Measurements from ENCODE around the gene NRCAM.

NRCAM gene

GRCh38 chr7:108299251-108299973 is 156.8 kb downstream of the NRCAM start:
- H3K9me3 ChIP-seq (ENCODE audit: control insufficient read depth in 1 of 2, low read length in 2 of 2), result no peaks in the 10 kb centered on the region
- no peak overlapping the region for H3K4me3 ChIP-seq (ENCODE audit: low read depth in 1 of 2, low read length in 2 of 2)
- no peaks in the 10 kb centered on the region for H3K36me3 ChIP-seq (ENCODE audit: control insufficient read depth in 1 of 2, insufficient read depth in 2 of 2, low read length in 2 of 2)
- no peaks in the 10 kb centered on the region for H3K4me1 ChIP-seq (ENCODE audit: control insufficient read depth in 1 of 2, insufficient read depth in 2 of 2, low read length in 2 of 2)
- no peaks in the 10 kb centered on the region for H3K27me3 ChIP-seq (ENCODE audit: low read depth, low read length)
- H3K27ac ChIP-seq (ENCODE audit: low read length), result no peak overlapping the region

DNA sequence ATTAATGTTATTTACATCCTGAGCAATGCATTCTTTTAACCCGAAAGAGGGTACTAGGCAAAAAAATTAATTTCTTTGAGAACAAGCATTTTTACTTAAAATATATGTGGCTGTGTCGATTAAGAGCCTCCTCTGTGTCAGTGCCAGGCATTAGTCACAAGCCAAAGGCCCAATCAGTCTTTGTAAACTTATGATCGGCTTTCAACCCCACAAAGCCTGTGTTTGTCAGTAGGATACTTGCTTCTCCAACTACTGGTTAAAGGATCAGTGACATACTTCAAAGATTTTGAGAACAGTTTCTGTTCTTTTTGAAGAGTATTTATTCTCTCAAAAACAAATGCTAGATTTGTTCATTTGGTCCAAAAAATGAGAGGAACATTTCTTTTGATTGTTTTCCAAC is 159.3 kb downstream of the NRCAM start:
- Histone ChIP-seq H3K4me1 (ENCODE audit: control insufficient read depth in 1 of 2, insufficient read depth in 2 of 2, low read length in 2 of 2) (no peaks in the 10 kb centered on the region), H3K36me3 (ENCODE audit: control insufficient read depth in 1 of 2, insufficient read depth in 2 of 2, low read length in 2 of 2) (no peaks in the 10 kb centered on the region), H3K27ac (ENCODE audit: low read length) (no peak overlapping the region), H3K27me3 (ENCODE audit: low read depth, low read length) (no peaks in the 10 kb centered on the region), H3K4me3 (ENCODE audit: low read depth in 1 of 2, low read length in 2 of 2) (no peak overlapping the region), H3K9me3 (ENCODE audit: control insufficient read depth in 1 of 2, low read length in 2 of 2) (no peaks in the 10 kb centered on the region)

GRCh38 chr7:108294595-108294994 is 161.6 kb downstream of the NRCAM start:
- Histone ChIP-seq H3K9me3 (ENCODE audit: control insufficient read depth in 1 of 2, low read length in 2 of 2) (no peaks in the 10 kb centered on the region), H3K27me3 (ENCODE audit: low read depth, low read length) (no peaks in the 10 kb centered on the region), H3K36me3 (ENCODE audit: control insufficient read depth in 1 of 2, insufficient read depth in 2 of 2, low read length in 2 of 2) (no peaks in the 10 kb centered on the region), H3K4me3 (ENCODE audit: low read depth in 1 of 2, low read length in 2 of 2) (no peak overlapping the region), H3K4me1 (ENCODE audit: control insufficient read depth in 1 of 2, insufficient read depth in 2 of 2, low read length in 2 of 2) (no peaks in the 10 kb centered on the region), H3K27ac (ENCODE audit: low read length) (no peak overlapping the region)

GRCh38 chr7:108293149-108293612 is 163.1 kb downstream of the NRCAM start:
- H3K4me3 ChIP-seq (ENCODE audit: low read depth in 1 of 2, low read length in 2 of 2), result no peak overlapping the region
- H3K27ac ChIP-seq (ENCODE audit: low read length), result no peak overlapping the region
- no peaks in the 10 kb centered on the region for H3K27me3 ChIP-seq (ENCODE audit: low read depth, low read length)
- H3K9me3 ChIP-seq (ENCODE audit: control insufficient read depth in 1 of 2, low read length in 2 of 2), result no peaks in the 10 kb centered on the region
- H3K4me1 ChIP-seq (ENCODE audit: control insufficient read depth in 1 of 2, insufficient read depth in 2 of 2, low read length in 2 of 2), result no peaks in the 10 kb centered on the region
- H3K36me3 ChIP-seq (ENCODE audit: control insufficient read depth in 1 of 2, insufficient read depth in 2 of 2, low read length in 2 of 2), result no peaks in the 10 kb centered on the region

DNA sequence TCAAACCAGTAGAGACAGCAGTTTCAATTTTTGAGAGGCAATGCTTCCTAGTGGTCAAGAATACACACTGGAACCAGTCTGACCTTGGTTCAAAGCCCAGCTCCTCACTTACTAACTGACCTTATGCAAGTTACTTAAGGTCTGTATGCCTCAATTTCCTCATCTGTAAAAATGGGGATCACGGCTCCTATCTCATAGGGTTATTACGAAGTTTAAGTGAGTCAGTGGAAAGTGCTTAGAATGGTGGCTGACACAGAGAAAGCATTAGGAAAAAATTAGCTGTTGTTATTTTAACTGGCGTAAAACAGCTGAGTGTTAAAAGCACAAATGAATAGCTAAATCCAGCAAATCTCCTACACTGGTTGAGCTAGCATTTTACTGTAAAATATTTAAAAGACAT is 163.7 kb downstream of the NRCAM start:
- H3K27ac ChIP-seq (ENCODE audit: low read length), result no peak overlapping the region

DNA sequence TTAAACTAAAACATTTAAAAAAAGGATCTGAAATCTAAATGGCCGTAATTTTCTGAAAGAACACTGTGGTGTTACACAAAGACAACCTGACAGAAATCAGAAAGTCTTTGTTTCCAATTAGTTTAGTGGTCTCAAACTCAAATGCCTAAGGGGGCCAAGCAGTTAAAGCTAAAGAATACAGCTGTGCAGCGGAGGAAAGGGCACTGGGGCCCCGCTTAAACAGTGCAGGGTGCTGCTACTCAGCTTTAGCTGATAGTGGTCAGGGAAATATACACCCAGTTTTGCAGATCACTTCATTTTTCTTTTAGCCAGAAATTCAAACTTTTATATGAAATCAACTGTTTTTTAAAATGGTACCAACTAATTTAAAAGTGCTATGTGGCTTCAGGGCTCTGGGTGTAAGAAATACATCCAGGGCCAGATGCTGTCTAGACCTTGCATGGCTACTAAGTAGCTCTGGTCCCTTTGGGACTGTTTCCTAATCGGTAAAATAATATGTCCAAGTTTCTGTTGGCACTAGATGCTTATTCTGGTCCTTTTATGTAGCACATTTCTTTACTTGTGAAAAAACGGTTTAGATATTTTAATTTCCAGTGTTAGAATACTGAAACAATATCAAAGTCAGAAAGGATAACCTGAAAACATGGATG is 164.3 kb downstream of the NRCAM start:
- H3K27ac ChIP-seq (ENCODE audit: low read length), result no peak overlapping the region
- H3K27me3 ChIP-seq (ENCODE audit: low read depth, low read length), result no peaks in the 10 kb centered on the region
- no peaks in the 10 kb centered on the region for H3K9me3 ChIP-seq (ENCODE audit: control insufficient read depth in 1 of 2, low read length in 2 of 2)
- H3K4me3 ChIP-seq (ENCODE audit: low read depth in 1 of 2, low read length in 2 of 2), result no peak overlapping the region
- no peaks in the 10 kb centered on the region for H3K36me3 ChIP-seq (ENCODE audit: control insufficient read depth in 1 of 2, insufficient read depth in 2 of 2, low read length in 2 of 2)
- no peaks in the 10 kb centered on the region for H3K4me1 ChIP-seq (ENCODE audit: control insufficient read depth in 1 of 2, insufficient read depth in 2 of 2, low read length in 2 of 2)

More for the DNA sequence above, 163.7 kb downstream of the NRCAM start:
- no peaks in the 10 kb centered on the region for H3K27me3 ChIP-seq (ENCODE audit: low read depth, low read length)
- H3K4me1 ChIP-seq (ENCODE audit: control insufficient read depth in 1 of 2, insufficient read depth in 2 of 2, low read length in 2 of 2), result no peaks in the 10 kb centered on the region
- H3K36me3 ChIP-seq (ENCODE audit: control insufficient read depth in 1 of 2, insufficient read depth in 2 of 2, low read length in 2 of 2), result no peaks in the 10 kb centered on the region
- no peaks in the 10 kb centered on the region for H3K9me3 ChIP-seq (ENCODE audit: control insufficient read depth in 1 of 2, low read length in 2 of 2)
- no peak overlapping the region for H3K4me3 ChIP-seq (ENCODE audit: low read depth in 1 of 2, low read length in 2 of 2)

- H3K4me1 ChIP-seq (ENCODE audit: control insufficient read depth in 1 of 2, insufficient read depth in 2 of 2, low read length in 2 of 2), result no peaks in the 10 kb centered on the region
- no peaks in the 10 kb centered on the region for H3K36me3 ChIP-seq (ENCODE audit: control insufficient read depth in 1 of 2, insufficient read depth in 2 of 2, low read length in 2 of 2)
- no peaks in the 10 kb centered on the region for H3K27me3 ChIP-seq (ENCODE audit: low read depth, low read length)
These were observed 165.1 kb downstream of the NRCAM start for GRCh38 chr7:108291152-108291508.

DNA sequence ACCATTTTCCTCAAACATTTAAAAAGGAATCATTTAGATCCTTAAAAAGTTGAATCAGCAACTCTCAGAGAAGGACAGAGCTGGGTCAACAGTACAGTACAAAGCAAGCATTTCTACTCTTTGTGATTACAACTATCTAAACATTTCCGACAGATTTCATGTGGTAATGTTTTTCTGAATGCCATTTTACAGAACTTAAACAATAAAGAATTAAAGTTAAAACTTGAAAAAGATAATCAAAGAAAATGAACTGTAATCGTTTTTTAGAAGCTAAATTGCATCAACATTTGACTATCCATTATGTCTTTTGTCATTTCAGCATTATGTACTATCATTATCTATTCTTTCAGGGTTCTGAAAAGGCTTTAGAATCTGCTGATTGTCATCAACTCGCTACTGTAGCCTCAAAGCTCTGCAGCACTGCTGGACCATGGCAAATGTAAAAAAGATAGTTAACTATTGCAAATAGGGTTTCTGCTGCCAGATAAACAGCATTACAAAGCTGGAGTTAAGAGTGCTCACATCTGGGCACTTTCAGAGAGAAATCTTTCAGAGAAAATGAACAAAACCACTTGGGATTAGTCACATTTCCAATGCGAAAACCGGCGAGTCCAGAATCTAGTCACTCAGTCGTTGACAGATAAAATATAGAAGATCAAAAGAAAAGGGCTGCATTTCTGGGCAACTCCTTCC is 165.6 kb downstream of the NRCAM start:
- Histone ChIP-seq H3K4me1 (ENCODE audit: control insufficient read depth in 1 of 2, insufficient read depth in 2 of 2, low read length in 2 of 2) (no peaks in the 10 kb centered on the region), H3K9me3 (ENCODE audit: control insufficient read depth in 1 of 2, low read length in 2 of 2) (no peaks in the 10 kb centered on the region), H3K27me3 (ENCODE audit: low read depth, low read length) (no peaks in the 10 kb centered on the region), H3K36me3 (ENCODE audit: control insufficient read depth in 1 of 2, insufficient read depth in 2 of 2, low read length in 2 of 2) (no peaks in the 10 kb centered on the region), H3K27ac (ENCODE audit: low read length) (no peak overlapping the region), H3K4me3 (ENCODE audit: low read depth in 1 of 2, low read length in 2 of 2) (no peak overlapping the region)

More at GRCh38 chr7:108291152-108291508, 165.1 kb downstream of the NRCAM start:
- Histone ChIP-seq H3K27ac (ENCODE audit: low read length) (no peak overlapping the region), H3K9me3 (ENCODE audit: control insufficient read depth in 1 of 2, low read length in 2 of 2) (no peaks in the 10 kb centered on the region), H3K4me3 (ENCODE audit: low read depth in 1 of 2, low read length in 2 of 2) (no peak overlapping the region)

GRCh38 chr7:108289852-108290251 is 166.4 kb downstream of the NRCAM start:
- H3K4me3 ChIP-seq (ENCODE audit: low read depth in 1 of 2, low read length in 2 of 2), result no peak overlapping the region
- H3K27ac ChIP-seq (ENCODE audit: low read length), result no peak overlapping the region
- no peaks in the 10 kb centered on the region for H3K36me3 ChIP-seq (ENCODE audit: control insufficient read depth in 1 of 2, insufficient read depth in 2 of 2, low read length in 2 of 2)

GRCh38 chr7:108287857-108288256 is 168.4 kb downstream of the NRCAM start:
- H3K9me3 ChIP-seq (ENCODE audit: control insufficient read depth in 1 of 2, low read length in 2 of 2), result no peaks in the 10 kb centered on the region
- no peaks in the 10 kb centered on the region for H3K4me1 ChIP-seq (ENCODE audit: control insufficient read depth in 1 of 2, insufficient read depth in 2 of 2, low read length in 2 of 2)
- H3K27ac ChIP-seq (ENCODE audit: low read length), result no peak overlapping the region
- no peaks in the 10 kb centered on the region for H3K36me3 ChIP-seq (ENCODE audit: control insufficient read depth in 1 of 2, insufficient read depth in 2 of 2, low read length in 2 of 2)
- no peaks in the 10 kb centered on the region for H3K27me3 ChIP-seq (ENCODE audit: low read depth, low read length)
- no peak overlapping the region for H3K4me3 ChIP-seq (ENCODE audit: low read depth in 1 of 2, low read length in 2 of 2)

More at GRCh38 chr7:108289852-108290251, 166.4 kb downstream of the NRCAM start:
- Histone ChIP-seq H3K4me1 (ENCODE audit: control insufficient read depth in 1 of 2, insufficient read depth in 2 of 2, low read length in 2 of 2) (no peaks in the 10 kb centered on the region), H3K27me3 (ENCODE audit: low read depth, low read length) (no peaks in the 10 kb centered on the region), H3K9me3 (ENCODE audit: control insufficient read depth in 1 of 2, low read length in 2 of 2) (no peaks in the 10 kb centered on the region)

DNA sequence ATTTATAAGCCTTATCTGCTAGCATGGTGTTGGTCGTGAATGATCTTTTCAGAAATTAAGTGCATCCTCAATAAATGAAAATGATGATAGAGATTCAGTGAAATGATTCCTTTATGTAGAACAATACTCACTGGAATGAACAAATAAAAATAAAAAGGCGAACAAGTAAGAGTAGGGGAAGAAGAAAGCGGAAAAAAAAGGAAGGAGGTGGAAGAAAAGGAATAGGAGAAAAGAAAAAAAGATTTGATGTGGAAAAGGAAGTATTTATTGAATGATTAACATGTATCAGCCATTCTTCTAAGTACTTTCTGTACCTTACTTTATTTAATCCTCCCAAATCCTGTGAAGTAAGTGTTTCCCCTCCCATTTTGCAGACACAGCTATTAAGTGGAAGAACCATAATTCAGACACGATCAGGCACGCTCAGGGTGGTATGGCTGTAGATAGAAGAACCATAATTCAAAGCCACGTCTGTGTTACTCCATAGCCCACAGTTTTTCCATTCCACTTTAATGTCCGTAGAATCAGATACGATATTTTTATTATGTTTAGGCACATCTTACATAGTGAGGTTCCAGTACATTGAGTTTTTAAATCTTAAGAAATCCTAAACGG is 169.8 kb downstream of the NRCAM start:
- Histone ChIP-seq H3K27me3 (ENCODE audit: low read depth, low read length) (no peaks in the 10 kb centered on the region), H3K4me1 (ENCODE audit: control insufficient read depth in 1 of 2, insufficient read depth in 2 of 2, low read length in 2 of 2) (no peaks in the 10 kb centered on the region), H3K9me3 (ENCODE audit: control insufficient read depth in 1 of 2, low read length in 2 of 2) (no peaks in the 10 kb centered on the region), H3K36me3 (ENCODE audit: control insufficient read depth in 1 of 2, insufficient read depth in 2 of 2, low read length in 2 of 2) (no peaks in the 10 kb centered on the region), H3K27ac (ENCODE audit: low read length) (no peak overlapping the region), H3K4me3 (ENCODE audit: low read depth in 1 of 2, low read length in 2 of 2) (no peak overlapping the region)
